ENCODE results near the gene FLYWCH2. TPM values are rescaled to one million over a fixed set of nuclear protein-coding genes. Genes with fewer than 3 reads are reported as not detected.
"Not testable (repeated sequence)": the region's sequence is repeated elsewhere in the genome, so short reads cannot be mapped to it uniquely, and the experiment has no call there.

Gene FLYWCH2
- polyA plus RNA-seq, 1 donor: 9.4 TPM

DNA sequence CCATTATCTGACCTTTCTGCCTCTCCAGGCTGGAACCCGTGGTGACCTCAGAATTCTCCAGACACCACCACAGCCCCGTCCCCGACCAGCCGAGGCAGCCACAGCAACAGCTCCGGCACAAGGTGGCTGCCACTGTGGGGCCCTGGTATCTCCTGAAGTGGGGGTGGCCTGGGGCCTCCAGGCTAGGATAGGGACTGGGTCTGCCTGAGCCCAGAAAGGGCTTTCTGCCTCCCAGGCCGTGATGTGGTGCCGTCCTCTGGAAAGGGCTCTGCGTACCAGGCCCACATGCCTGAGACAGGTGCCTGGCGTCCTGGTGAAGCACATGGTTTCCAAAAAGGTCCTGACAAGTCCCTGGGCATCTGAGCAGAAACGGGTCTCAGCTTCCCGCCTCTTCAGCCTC, 45.8 kb downstream of the FLYWCH2 start:
- Histone ChIP-seq H3K27ac (ENCODE audit: low read length) (no peak overlapping the region), H3K4me1 (ENCODE audit: control insufficient read depth, insufficient read depth, low read length) (peaks cover 2% of the 10 kb centered on the region), H3K27me3 (ENCODE audit: control insufficient read depth, insufficient read depth, low read length) (peaks cover 2% of the 10 kb centered on the region), H3K9me3 (ENCODE audit: control insufficient read depth, low read depth, low read length) (peaks cover 4% of the 10 kb centered on the region), H3K36me3 (ENCODE audit: control insufficient read depth, insufficient read depth, low read length) (peaks cover 12% of the 10 kb centered on the region), H3K4me3 (ENCODE audit: low read length) (no peak overlapping the region)
- WGBS (ENCODE audit: insufficient coverage, low lambda C conversion rate): no CpG with 5 or more reads among the region's 11 CpGs
- DNase-seq: no peak

DNA sequence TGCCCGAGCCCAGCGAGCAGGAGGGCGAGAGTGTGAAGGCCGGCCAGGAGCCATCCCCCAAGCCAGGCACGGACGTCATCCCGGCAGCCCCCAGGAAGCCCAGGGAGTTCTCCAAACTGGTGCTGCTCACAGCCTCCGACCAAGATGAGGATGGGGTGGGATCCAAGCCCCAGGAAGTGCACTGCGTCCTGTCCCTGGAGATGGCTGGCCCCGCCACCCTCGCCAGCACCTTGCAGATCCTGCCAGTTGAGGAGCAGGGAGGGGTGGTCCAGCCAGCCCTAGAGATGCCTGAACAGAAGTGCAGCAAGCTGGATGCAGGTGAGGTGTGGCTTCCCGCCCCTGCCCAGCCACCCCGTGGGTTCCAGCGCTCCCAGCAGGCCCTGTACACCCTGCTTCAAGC, 46.7 kb downstream of the FLYWCH2 start:
- Histone ChIP-seq H3K4me3 (ENCODE audit: low read length) (no peak overlapping the region), H3K27ac (ENCODE audit: low read length) (no peak overlapping the region), H3K27me3 (ENCODE audit: control insufficient read depth, insufficient read depth, low read length) (peaks cover 2% of the 10 kb centered on the region), H3K4me1 (ENCODE audit: control insufficient read depth, insufficient read depth, low read length) (peaks cover 2% of the 10 kb centered on the region), H3K9me3 (ENCODE audit: control insufficient read depth, low read depth, low read length) (peaks cover 4% of the 10 kb centered on the region), H3K36me3 (ENCODE audit: control insufficient read depth, insufficient read depth, low read length) (peaks cover 20% of the 10 kb centered on the region)
- no CpG with 5 or more reads among the region's 14 CpGs for WGBS (ENCODE audit: insufficient coverage, low lambda C conversion rate)
- no peak for DNase-seq

DNA sequence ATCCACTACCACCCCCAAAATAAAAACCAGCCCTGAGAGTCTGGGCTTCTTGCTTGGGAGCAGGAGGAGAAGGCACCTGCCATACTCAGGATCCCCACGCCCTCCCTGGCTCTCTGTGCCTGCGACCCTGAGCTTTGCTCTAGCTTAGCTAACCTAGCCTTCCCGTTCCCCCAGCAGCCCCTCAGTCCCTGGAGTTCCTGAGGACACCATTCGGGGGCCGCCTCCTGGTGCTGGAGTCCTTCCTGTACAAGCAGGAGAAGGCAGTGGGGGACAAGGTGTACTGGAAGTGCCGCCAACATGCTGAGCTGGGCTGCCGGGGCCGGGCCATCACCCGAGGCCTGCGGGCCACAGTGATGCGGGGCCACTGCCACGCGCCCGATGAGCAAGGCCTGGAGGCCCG, 47.2 kb downstream of the FLYWCH2 start:
- no peaks in the 10 kb centered on the region for H3K9me3 ChIP-seq (ENCODE audit: control insufficient read depth, low read depth, low read length)
- H3K27me3 ChIP-seq (ENCODE audit: control insufficient read depth, insufficient read depth, low read length): no peaks in the 10 kb centered on the region
- H3K4me3 ChIP-seq (ENCODE audit: low read length): no peak overlapping the region
- no CpG with 5 or more reads among the region's 15 CpGs for WGBS (ENCODE audit: insufficient coverage, low lambda C conversion rate)
- no peak overlapping the region for H3K27ac ChIP-seq (ENCODE audit: low read length)
- DNase-seq: no peak
- H3K36me3 ChIP-seq (ENCODE audit: control insufficient read depth, insufficient read depth, low read length): peaks cover 23% of the 10 kb centered on the region
- peaks cover 2% of the 10 kb centered on the region for H3K4me1 ChIP-seq (ENCODE audit: control insufficient read depth, insufficient read depth, low read length)

DNA sequence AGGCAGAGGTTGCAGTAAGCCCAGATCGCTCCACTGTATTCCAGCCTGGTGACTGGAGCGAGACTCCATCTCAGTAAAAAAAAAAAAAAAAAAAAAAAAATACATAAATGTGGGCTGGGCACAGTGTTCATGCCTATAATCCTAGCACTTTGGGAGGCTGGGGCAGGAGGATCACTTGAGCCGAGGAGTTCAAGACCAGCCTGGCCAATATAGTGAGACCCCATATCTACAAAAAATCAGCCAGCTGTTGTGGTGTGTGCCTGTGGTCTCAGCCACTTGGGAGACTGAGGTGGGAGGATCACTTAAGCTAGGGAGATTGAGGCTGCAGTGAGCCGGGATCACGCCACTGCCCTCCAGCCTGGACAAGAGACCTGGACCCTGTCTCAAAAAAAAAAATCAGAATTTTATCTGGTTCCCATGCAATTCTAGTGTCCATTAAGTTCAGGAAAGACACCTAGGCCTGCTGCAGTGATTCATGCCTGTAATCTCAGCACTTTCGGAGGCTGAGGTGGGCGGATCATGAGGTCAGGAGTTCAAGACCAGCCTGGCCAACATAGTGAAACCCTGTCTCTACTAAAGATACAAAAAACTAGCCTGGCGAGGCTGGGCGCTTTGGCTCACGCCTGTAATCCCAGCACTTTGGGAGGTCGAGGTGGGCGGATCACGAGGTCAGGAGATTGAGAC, 48.4 kb downstream of the FLYWCH2 start:
- not testable (repeated sequence) for H3K27me3 ChIP-seq (ENCODE audit: control insufficient read depth, insufficient read depth, low read length); H3K9me3 ChIP-seq (ENCODE audit: control insufficient read depth, low read depth, low read length); H3K4me3 ChIP-seq (ENCODE audit: low read length); DNase-seq; H3K4me1 ChIP-seq (ENCODE audit: control insufficient read depth, insufficient read depth, low read length); H3K27ac ChIP-seq (ENCODE audit: low read length)
- H3K36me3 ChIP-seq (ENCODE audit: control insufficient read depth, insufficient read depth, low read length): peaks cover 26% of the 10 kb centered on the region
- WGBS (ENCODE audit: insufficient coverage, low lambda C conversion rate): no CpG with 5 or more reads among the region's 13 CpGs

DNA sequence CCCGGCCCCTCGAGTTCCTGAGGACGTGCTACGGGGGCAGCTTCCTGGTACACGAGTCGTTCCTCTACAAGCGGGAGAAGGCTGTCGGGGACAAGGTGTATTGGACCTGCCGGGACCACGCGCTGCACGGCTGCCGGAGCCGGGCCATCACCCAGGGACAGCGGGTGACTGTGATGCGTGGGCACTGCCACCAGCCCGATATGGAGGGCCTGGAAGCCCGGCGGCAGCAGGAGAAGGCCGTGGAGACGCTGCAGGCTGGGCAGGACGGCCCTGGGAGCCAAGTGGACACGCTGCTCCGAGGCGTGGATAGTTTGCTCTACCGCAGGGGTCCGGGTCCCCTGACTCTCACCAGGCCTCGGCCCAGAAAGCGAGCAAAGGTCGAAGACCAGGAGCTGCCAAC, 50.1 kb downstream of the FLYWCH2 start:
- Histone ChIP-seq H3K4me3 (ENCODE audit: low read length) (no peak overlapping the region), H3K4me1 (ENCODE audit: control insufficient read depth, insufficient read depth, low read length) (no peaks in the 10 kb centered on the region), H3K27ac (ENCODE audit: low read length) (no peak overlapping the region), H3K36me3 (ENCODE audit: control insufficient read depth, insufficient read depth, low read length) (peaks cover 39% of the 10 kb centered on the region), H3K27me3 (ENCODE audit: control insufficient read depth, insufficient read depth, low read length) (no peaks in the 10 kb centered on the region), H3K9me3 (ENCODE audit: control insufficient read depth, low read depth, low read length) (no peaks in the 10 kb centered on the region)
- no peak for DNase-seq
- WGBS (ENCODE audit: insufficient coverage, low lambda C conversion rate): no CpG with 5 or more reads among the region's 30 CpGs

DNA sequence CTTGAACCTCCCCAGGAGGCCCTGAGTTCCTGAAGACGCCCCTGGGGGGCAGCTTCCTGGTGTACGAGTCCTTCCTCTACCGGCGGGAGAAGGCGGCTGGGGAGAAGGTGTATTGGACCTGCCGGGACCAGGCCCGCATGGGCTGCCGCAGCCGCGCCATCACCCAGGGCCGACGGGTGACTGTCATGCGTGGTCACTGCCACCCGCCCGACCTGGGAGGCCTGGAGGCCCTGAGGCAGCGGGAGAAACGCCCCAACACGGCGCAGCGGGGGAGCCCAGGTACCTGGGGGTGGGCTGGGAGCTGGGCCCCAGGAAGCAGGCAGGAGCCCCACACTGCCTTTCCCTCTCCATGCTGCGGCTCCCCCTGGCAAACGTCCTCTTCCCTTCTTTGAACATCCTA, 50.7 kb downstream of the FLYWCH2 start:
- no peak overlapping the region for H3K4me3 ChIP-seq (ENCODE audit: low read length)
- DNase-seq: no peak
- H3K36me3 ChIP-seq (ENCODE audit: control insufficient read depth, insufficient read depth, low read length): peaks cover 41% of the 10 kb centered on the region
- H3K27ac ChIP-seq (ENCODE audit: low read length): no peak overlapping the region
- WGBS (ENCODE audit: insufficient coverage, low lambda C conversion rate): no CpG with 5 or more reads among the region's 22 CpGs
- no peaks in the 10 kb centered on the region for H3K27me3 ChIP-seq (ENCODE audit: control insufficient read depth, insufficient read depth, low read length)
- no peaks in the 10 kb centered on the region for H3K4me1 ChIP-seq (ENCODE audit: control insufficient read depth, insufficient read depth, low read length)
- no peaks in the 10 kb centered on the region for H3K9me3 ChIP-seq (ENCODE audit: control insufficient read depth, low read depth, low read length)

DNA sequence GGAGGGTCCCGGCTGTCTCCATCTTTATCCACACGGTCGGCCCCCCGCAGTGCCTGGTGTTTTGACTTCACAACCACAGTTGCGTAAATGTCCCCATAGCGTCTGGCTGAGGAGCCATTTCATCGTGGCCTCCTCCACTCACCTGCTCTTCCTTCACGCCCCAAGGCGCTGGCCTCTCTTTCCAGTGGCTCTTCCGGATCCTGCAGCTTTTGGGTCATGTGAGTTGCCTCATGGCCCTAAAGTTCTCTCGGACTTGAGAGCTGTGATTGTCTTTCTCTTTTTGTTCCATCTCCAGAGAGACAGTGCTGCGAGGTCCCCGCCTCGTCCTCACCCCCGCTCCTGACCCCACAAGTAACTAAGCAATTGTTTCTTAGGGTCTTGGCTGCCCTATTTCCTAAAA, 51.4 kb downstream of the FLYWCH2 start:
- WGBS (ENCODE audit: insufficient coverage, low lambda C conversion rate): 92% methylated on average over 2 of the region's 15 CpGs
- Histone ChIP-seq H3K36me3 (ENCODE audit: control insufficient read depth, insufficient read depth, low read length) (peaks cover 42% of the 10 kb centered on the region), H3K27ac (ENCODE audit: low read length) (no peak overlapping the region), H3K4me1 (ENCODE audit: control insufficient read depth, insufficient read depth, low read length) (no peaks in the 10 kb centered on the region), H3K9me3 (ENCODE audit: control insufficient read depth, low read depth, low read length) (no peaks in the 10 kb centered on the region), H3K4me3 (ENCODE audit: low read length) (no peak overlapping the region), H3K27me3 (ENCODE audit: control insufficient read depth, insufficient read depth, low read length) (no peaks in the 10 kb centered on the region)
- DNase-seq: no peak

DNA sequence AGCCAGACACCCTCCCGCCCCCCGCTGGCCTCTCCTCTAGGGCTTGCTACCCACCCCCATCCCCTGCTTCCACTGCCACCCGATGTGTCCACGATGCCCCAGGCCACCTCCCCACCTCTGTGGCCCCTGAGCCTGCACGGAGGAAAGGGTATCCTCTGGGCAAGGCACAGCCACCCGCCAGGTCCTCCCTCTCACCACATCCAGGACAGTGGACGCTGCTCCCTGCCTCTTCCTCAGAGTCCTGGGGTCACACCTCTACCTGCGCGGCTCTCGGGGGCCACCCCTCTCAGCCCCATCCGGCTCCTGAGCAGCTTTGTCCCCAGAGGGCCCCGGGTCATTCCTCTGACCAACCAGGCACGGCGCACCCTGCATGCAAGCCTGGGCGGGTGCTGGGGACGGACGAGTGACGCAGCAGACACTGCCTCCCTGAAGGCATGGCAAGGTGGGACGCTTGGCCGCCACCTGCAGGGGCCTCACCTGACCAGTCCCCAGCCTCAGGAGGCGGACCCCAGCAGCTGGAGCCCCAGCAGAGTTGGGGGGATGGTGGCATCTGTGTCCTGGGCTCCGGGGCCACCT, 53.5 kb downstream of the FLYWCH2 start:
- WGBS (ENCODE audit: insufficient coverage, low lambda C conversion rate): no CpG with 5 or more reads among the region's 22 CpGs
- H3K27ac ChIP-seq (ENCODE audit: low read length): no peak overlapping the region

DNA sequence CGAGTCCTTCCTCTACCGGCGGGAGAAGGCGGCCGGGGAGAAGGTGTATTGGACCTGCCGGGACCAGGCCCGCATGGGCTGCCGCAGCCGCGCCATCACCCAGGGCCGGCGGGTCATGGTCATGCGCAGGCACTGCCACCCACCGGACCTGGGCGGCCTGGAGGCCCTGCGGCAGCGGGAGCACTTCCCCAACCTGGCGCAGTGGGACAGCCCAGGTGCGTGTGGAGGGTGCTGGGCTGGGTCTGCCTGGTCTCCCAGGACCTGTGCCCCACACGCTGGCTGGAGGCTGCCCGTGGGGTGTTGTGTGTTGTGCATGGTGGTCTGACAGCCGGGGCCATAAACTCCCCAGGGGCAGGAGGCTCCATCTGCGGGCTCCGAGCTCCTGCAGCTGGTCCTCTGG, 54.2 kb downstream of the FLYWCH2 start:
- Histone ChIP-seq H3K27me3 (ENCODE audit: control insufficient read depth, insufficient read depth, low read length) (no peaks in the 10 kb centered on the region), H3K27ac (ENCODE audit: low read length) (no peak overlapping the region), H3K9me3 (ENCODE audit: control insufficient read depth, low read depth, low read length) (no peaks in the 10 kb centered on the region), H3K4me3 (ENCODE audit: low read length) (no peak overlapping the region), H3K4me1 (ENCODE audit: control insufficient read depth, insufficient read depth, low read length) (no peaks in the 10 kb centered on the region), H3K36me3 (ENCODE audit: control insufficient read depth, insufficient read depth, low read length) (peaks cover 53% of the 10 kb centered on the region)
- DNase-seq: no peak
- no CpG with 5 or more reads among the region's 24 CpGs for WGBS (ENCODE audit: insufficient coverage, low lambda C conversion rate)

More for the DNA sequence above, 53.5 kb downstream of the FLYWCH2 start:
- no peaks in the 10 kb centered on the region for H3K9me3 ChIP-seq (ENCODE audit: control insufficient read depth, low read depth, low read length)
- no peak for DNase-seq
- peaks cover 51% of the 10 kb centered on the region for H3K36me3 ChIP-seq (ENCODE audit: control insufficient read depth, insufficient read depth, low read length)
- H3K27me3 ChIP-seq (ENCODE audit: control insufficient read depth, insufficient read depth, low read length): no peaks in the 10 kb centered on the region
- H3K4me1 ChIP-seq (ENCODE audit: control insufficient read depth, insufficient read depth, low read length): no peaks in the 10 kb centered on the region
- H3K4me3 ChIP-seq (ENCODE audit: low read length): no peak overlapping the region

DNA sequence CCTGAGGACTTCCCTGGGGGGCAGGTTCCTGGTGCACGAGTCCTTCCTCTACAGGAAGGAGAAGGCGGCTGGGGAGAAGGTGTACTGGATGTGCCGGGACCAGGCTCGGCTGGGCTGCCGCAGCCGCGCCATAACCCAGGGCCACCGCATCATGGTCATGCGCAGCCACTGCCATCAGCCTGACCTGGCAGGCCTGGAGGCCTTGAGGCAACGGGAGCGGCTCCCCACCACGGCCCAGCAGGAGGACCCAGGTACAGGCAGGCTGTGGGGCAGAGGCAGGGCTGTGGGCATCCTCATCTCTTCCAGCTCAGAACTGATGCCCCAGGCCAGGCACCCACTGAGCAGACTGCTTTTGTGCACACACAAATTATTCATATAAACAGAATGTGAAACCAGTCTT, 55.2 kb downstream of the FLYWCH2 start:
- H3K36me3 ChIP-seq (ENCODE audit: control insufficient read depth, insufficient read depth, low read length): peaks cover 58% of the 10 kb centered on the region
- DNase-seq: no peak
- no peaks in the 10 kb centered on the region for H3K9me3 ChIP-seq (ENCODE audit: control insufficient read depth, low read depth, low read length)
- no peak overlapping the region for H3K4me3 ChIP-seq (ENCODE audit: low read length)
- H3K4me1 ChIP-seq (ENCODE audit: control insufficient read depth, insufficient read depth, low read length): no peaks in the 10 kb centered on the region
- WGBS (ENCODE audit: insufficient coverage, low lambda C conversion rate): no CpG with 5 or more reads among the region's 12 CpGs
- H3K27ac ChIP-seq (ENCODE audit: low read length): no peak overlapping the region
- no peaks in the 10 kb centered on the region for H3K27me3 ChIP-seq (ENCODE audit: control insufficient read depth, insufficient read depth, low read length)

DNA sequence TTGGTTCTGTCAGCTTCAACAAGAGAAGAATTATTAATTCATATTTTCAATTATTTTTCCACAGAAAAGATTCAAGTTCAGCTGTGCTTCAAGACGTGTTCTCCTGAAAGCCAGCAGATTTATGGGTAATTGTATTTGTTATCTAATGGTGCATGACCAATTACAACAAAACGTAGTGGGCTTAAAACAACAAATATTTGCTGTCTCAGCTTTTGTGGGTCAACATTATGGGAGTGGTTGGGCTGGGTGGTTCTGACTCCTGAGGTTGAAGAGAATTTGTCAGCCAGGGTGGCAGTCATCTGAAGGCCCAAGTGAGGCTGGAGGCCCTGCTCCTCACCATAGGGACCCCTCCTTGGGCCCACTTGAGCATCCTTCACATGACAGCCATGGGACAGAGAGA, 57.0 kb downstream of the FLYWCH2 start:
- Histone ChIP-seq H3K9me3 (ENCODE audit: control insufficient read depth, low read depth, low read length) (no peaks in the 10 kb centered on the region), H3K27me3 (ENCODE audit: control insufficient read depth, insufficient read depth, low read length) (no peaks in the 10 kb centered on the region), H3K27ac (ENCODE audit: low read length) (no peak overlapping the region), H3K36me3 (ENCODE audit: control insufficient read depth, insufficient read depth, low read length) (peaks cover 47% of the 10 kb centered on the region), H3K4me1 (ENCODE audit: control insufficient read depth, insufficient read depth, low read length) (no peaks in the 10 kb centered on the region), H3K4me3 (ENCODE audit: low read length) (no peak overlapping the region)
- WGBS (ENCODE audit: insufficient coverage, low lambda C conversion rate): 88% methylated on average over 1 of the region's 2 CpGs
- DNase-seq: no peak
